HG02938 (cell line): Measurements from ENCODE around the gene DPPA2.

ENCODE experiments used
- ATAC-seq: cut with Tn5 transposase; IDR thresholded peaks from one replicate; pipeline ENCODE4 v1.9.1; 2021; ENCODE audit warnings: mild to moderate bottlenecking, moderate library complexity; ENCODE audit not compliant: unreplicated experiment

The DPPA2 gene

GRCh38 chr3:109325657-109326056 lies 9.3 kb upstream of the DPPA2 start:
- no peak for ATAC-seq

- no peak for ATAC-seq
Measured at GRCh38 chr3:109325109-109325508, 8.8 kb upstream of the DPPA2 start.

GRCh38 chr3:109313061-109313460 lies 3.3 kb downstream of the DPPA2 start:
- no peak for ATAC-seq

GRCh38 chr3:109297496-109297895 lies 18.8 kb downstream of the DPPA2 start:
- no peak for ATAC-seq

GRCh38 chr3:109284071-109284470 lies 32.2 kb downstream of the DPPA2 start:
- no peak for ATAC-seq

- ATAC-seq, result no peak
Measured at GRCh38 chr3:109278546-109278945, 37.8 kb downstream of the DPPA2 start.

- no peak for ATAC-seq
Measured at GRCh38 chr3:109278141-109278540, 38.2 kb downstream of the DPPA2 start.

- ATAC-seq, result no peak
Measured at GRCh38 chr3:109275702-109276293, 40.5 kb downstream of the DPPA2 start.

- no peak for ATAC-seq
Measured at GRCh38 chr3:109270779-109271178, 45.5 kb downstream of the DPPA2 start.

- no peak for ATAC-seq
Measured at GRCh38 chr3:109269577-109270275, 46.6 kb downstream of the DPPA2 start.

GRCh38 chr3:109268181-109268580 lies 48.1 kb downstream of the DPPA2 start:
- ATAC-seq, result no peak

GRCh38 chr3:109265295-109265694 lies 51.0 kb downstream of the DPPA2 start:
- no peak for ATAC-seq

GRCh38 chr3:109257269-109257668 lies 59.0 kb downstream of the DPPA2 start:
- no peak for ATAC-seq

GRCh38 chr3:109254770-109255169 lies 61.5 kb downstream of the DPPA2 start:
- ATAC-seq, result no peak

- ATAC-seq, result no peak
Measured at GRCh38 chr3:109252641-109253040, 63.7 kb downstream of the DPPA2 start.
